Upper lobe of left lung (tissue), 4 donors: ENCODE results near the gene SOX10.

Experiments
- EP300 ChIP-seq, 4 donors: sonication (generic); formaldehyde crosslinking; IDR thresholded peaks; one replicate each; pipeline ENCODE4 v1.5.1; 2017; ENCODE audit warnings: antibody characterized with exemption in 4 of 4, control low read depth in 2 of 4
- POLR2A ChIP-seq, 4 donors: fragments of 450-650 bp; IDR thresholded peaks; one replicate each; pipeline ENCODE4 v1.5.1; 2016 to 2017; ENCODE audit warnings: antibody characterized with exemption in 4 of 4, mild to moderate bottlenecking in 2 of 4
- POLR2AphosphoS5 ChIP-seq, 2 donors: sonication (generic); formaldehyde crosslinking; IDR thresholded peaks; one replicate each; pipeline ENCODE4 v1.5.1; 2017; ENCODE audit warnings: antibody characterized with exemption in 2 of 2
- TF ChIP-seq, protein P1 (sequence below), 6 experiments: fragments of 450-650 bp in 4 of 6; fragments of 200-600 bp in 2 of 6; sonication (generic) in 2 of 6; IDR thresholded peaks; one replicate each; pipeline ENCODE4 v1.5.1; 2016 to 2019; ENCODE audit warnings: antibody characterized with exemption in 6 of 6

DNA sequence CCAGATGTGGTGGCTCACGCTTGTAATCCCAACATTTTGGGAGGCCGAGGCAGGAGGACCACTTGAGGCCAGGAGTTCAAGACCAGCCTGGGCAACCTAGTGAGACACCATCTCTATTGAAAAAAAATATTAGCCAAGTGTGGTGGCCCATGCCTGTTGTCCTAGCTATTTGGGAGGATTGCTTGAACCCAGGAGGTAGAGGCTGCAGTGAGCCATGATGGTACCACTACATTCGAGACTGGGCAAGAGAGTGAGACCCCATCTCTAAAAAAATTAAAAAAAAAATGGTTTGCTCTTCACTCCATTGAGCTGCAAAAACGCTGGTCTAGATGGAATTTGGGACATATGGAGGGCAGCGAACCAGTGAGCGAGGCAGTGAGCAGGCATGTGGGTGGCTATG lies 21.6 kb upstream of the SOX10 start:
- TF ChIP-seq EP300 (IDR thresholded peaks at IDR 0.05) (no peak), POLR2AphosphoS5 (IDR thresholded peaks at IDR 0.05) (no peak), POLR2A (IDR thresholded peaks at IDR 0.05) (no peak)
- TF ChIP-seq, protein P1, sequence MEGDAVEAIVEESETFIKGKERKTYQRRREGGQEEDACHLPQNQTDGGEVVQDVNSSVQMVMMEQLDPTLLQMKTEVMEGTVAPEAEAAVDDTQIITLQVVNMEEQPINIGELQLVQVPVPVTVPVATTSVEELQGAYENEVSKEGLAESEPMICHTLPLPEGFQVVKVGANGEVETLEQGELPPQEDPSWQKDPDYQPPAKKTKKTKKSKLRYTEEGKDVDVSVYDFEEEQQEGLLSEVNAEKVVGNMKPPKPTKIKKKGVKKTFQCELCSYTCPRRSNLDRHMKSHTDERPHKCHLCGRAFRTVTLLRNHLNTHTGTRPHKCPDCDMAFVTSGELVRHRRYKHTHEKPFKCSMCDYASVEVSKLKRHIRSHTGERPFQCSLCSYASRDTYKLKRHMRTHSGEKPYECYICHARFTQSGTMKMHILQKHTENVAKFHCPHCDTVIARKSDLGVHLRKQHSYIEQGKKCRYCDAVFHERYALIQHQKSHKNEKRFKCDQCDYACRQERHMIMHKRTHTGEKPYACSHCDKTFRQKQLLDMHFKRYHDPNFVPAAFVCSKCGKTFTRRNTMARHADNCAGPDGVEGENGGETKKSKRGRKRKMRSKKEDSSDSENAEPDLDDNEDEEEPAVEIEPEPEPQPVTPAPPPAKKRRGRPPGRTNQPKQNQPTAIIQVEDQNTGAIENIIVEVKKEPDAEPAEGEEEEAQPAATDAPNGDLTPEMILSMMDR (IDR thresholded peaks at IDR 0.05) = no peak
